Tibial artery (tissue), 4 donors: ENCODE data around the gene KIF3B.

Experiments used
- DNase-seq, 2 donors: peaks; one replicate each; pipeline ENCODE4 v3.0.0-alpha.2; 2019
- H3K27ac ChIP-seq, 2 donors: fragments of 200-600 bp; sonication (generic) in 1 of 2; 1 replicate in 1 of 2; 2 replicates in 1 of 2; pipeline ENCODE4 v1.5.1; 2018 to 2019; ENCODE audit warnings: mild to moderate bottlenecking in 1 of 2
- H3K27me3 ChIP-seq, 2 donors: fragments of 200-600 bp; sonication (generic) in 1 of 2; one replicate each; pipeline versions ENCODE4 v1.5.1 to v1.6.0; 2016 to 2019
- H3K36me3 ChIP-seq, 3 donors: fragments of 200-600 bp; sonication (generic) in 2 of 3; one replicate each; pipeline ENCODE4 v1.5.1; 2016 to 2019; ENCODE audit warnings: mild to moderate bottlenecking in 2 of 3
- H3K4me1 ChIP-seq, 4 donors: fragments of 200-600 bp; sonication (generic) in 2 of 4; 1 replicate in 3 of 4; 2 replicates in 1 of 4; pipeline ENCODE4 v1.5.1; 2016 to 2019
- H3K4me3 ChIP-seq, 2 donors: fragments of 200-600 bp; sonication (generic) in 1 of 2; 1 replicate in 1 of 2; 2 replicates in 1 of 2; pipeline ENCODE4 v1.5.1; 2018 to 2019; ENCODE audit warnings: mild to moderate bottlenecking in 2 of 2
- H3K9me3 ChIP-seq, 3 donors: fragments of 200-600 bp; sonication (generic) in 1 of 3; one replicate each; pipeline ENCODE4 v1.5.1; 2016 to 2019
- CTCF ChIP-seq, 2 experiments: fragments of 200-600 bp in 1 of 2; fragments of 450-650 bp in 1 of 2; IDR thresholded peaks; one replicate each; pipeline ENCODE4 v1.5.1; 2017 to 2019; ENCODE audit warnings: antibody characterized with exemption in 2 of 2, mild to moderate bottlenecking in 1 of 2, moderate library complexity in 1 of 2
- intact Hi-C: fragments of 100-400 bp; cut with DNase I; formaldehyde crosslinking; loops from one replicate; pipeline ENCODE4 v1.15.0; 2023; ENCODE audit warnings: low total_unique reads

KIF3B gene

GRCh38 chr20:32364554-32365208 lies 87.2 kb downstream of the KIF3B start:
- intact Hi-C loops, result no loop called here
- Histone ChIP-seq H3K4me3 (no peak overlapping the region), H3K36me3 (peaks cover under 1 to 9% (median 1%) of the 10 kb centered on the region in 3 donors), H3K27ac (no peak overlapping the region), H3K9me3 (no peaks in the 10 kb centered on the region), H3K4me1 (peaks cover 0 to 84% (median 40%) of the 10 kb centered on the region in 4 donors), H3K27me3 (no peaks in the 10 kb centered on the region)
- DNase-seq, result no peak
- no peak for TF ChIP-seq CTCF (IDR thresholded peaks at IDR 0.05)

- Histone ChIP-seq H3K27ac (no peak overlapping the region), H3K27me3 (no peaks in the 10 kb centered on the region), H3K4me1 (peaks cover 0 to 75% (median 39%) of the 10 kb centered on the region in 4 donors), H3K36me3 (peaks cover 5 to 13% (median 5%) of the 10 kb centered on the region in 3 donors), H3K9me3 (no peaks in the 10 kb centered on the region), H3K4me3 (no peak overlapping the region)
- intact Hi-C loops, result no loop called here
- DNase-seq, result no peak
- no peak for TF ChIP-seq CTCF (IDR thresholded peaks at IDR 0.05)
Measured at GRCh38 chr20:32365564-32365963, 88.1 kb downstream of the KIF3B start.

- TF ChIP-seq CTCF (IDR thresholded peaks at IDR 0.05), result no peak
- no peak overlapping the region for H3K4me3 ChIP-seq
- H3K9me3 ChIP-seq, result no peaks in the 10 kb centered on the region
- no peak overlapping the region for H3K27ac ChIP-seq
- H3K4me1 ChIP-seq, result peaks cover 0 to 67% (median 33%) of the 10 kb centered on the region in 4 donors
- DNase-seq, result no peak
- intact Hi-C loops, result no loop called here
- no peaks in the 10 kb centered on the region for H3K27me3 ChIP-seq
- peaks cover 5 to 20% (median 5%) of the 10 kb centered on the region in 3 donors for H3K36me3 ChIP-seq
Measured at GRCh38 chr20:32366380-32366779, 88.9 kb downstream of the KIF3B start.

GRCh38 chr20:32368323-32368722 lies 90.9 kb downstream of the KIF3B start:
- Histone ChIP-seq H3K27me3 (no peaks in the 10 kb centered on the region), H3K9me3 (no peaks in the 10 kb centered on the region), H3K4me1 (peaks cover 0 to 48% (median 23%) of the 10 kb centered on the region in 4 donors), H3K36me3 (peaks cover 9 to 34% (median 15%) of the 10 kb centered on the region in 3 donors), H3K4me3 (no peak overlapping the region), H3K27ac (no peak overlapping the region)
- intact Hi-C loops, result no loop called here
- TF ChIP-seq CTCF (IDR thresholded peaks at IDR 0.05), result no peak
- DNase-seq, result no peak

- TF ChIP-seq CTCF (IDR thresholded peaks at IDR 0.05), result no peak
- H3K4me1 ChIP-seq, result peaks cover 0 to 42% (median 19%) of the 10 kb centered on the region in 4 donors
- no peaks in the 10 kb centered on the region for H3K27me3 ChIP-seq
- intact Hi-C loops, result no loop called here
- H3K36me3 ChIP-seq, result peaks cover 15 to 40% (median 15%) of the 10 kb centered on the region in 3 donors
- no peak overlapping the region for H3K4me3 ChIP-seq
- no peaks in the 10 kb centered on the region for H3K9me3 ChIP-seq
- DNase-seq, result no peak
- H3K27ac ChIP-seq, result no peak overlapping the region
Measured at GRCh38 chr20:32368925-32369324, 91.5 kb downstream of the KIF3B start.
